ENCODE data around the gene ICOS. TPM values are rescaled to one million over a fixed set of nuclear protein-coding genes. Genes with fewer than 3 reads are reported as not detected.

The ICOS gene
- total RNA-seq (2022; extraction: Qiagen RNA extraction; ENCODE audit: low read depth), result not detected in 5 replicates

GRCh38 chr2:203936535-203936934, at the start of gene ICOS:
ICOS (plus strand) TSS chr2:203936763; CDS start chr2:203936815, 52 bp downstream.

Other genes starting within 250 kb of the ICOS start
- not detected in 5 replicates for gene CD28, start 230.1 kb upstream of the ICOS start, total RNA-seq (2022; extraction: Qiagen RNA extraction; ENCODE audit: low read depth)
- not detected in 5 replicates for gene CTLA4, start 69.0 kb upstream of the ICOS start, total RNA-seq (2022; extraction: Qiagen RNA extraction; ENCODE audit: low read depth)

All from A549 treated with ZK216348 at 1 μM for 4 hours (cell line).